DOHH2 (cell line): Measurements from ENCODE around the gene AJAP1.

Source experiments
- CTCF ChIP-seq: fragments of 200-600 bp; sonication (generic); IDR thresholded peaks from one replicate; pipeline ENCODE4 v1.5.1; 2014; ENCODE audit warnings: antibody characterized with exemption, mild to moderate bottlenecking, low read depth, low read length; ENCODE audit not compliant: poor library complexity, severe bottlenecking
- EZH2phosphoT487 ChIP-seq: fragments of 200-600 bp; sonication (generic); IDR thresholded peaks from 2 replicates; pipeline ENCODE4 v1.6.1; 2017; ENCODE audit warnings: borderline replicate concordance, mild to moderate bottlenecking, antibody characterized with exemption, low read length, moderate library complexity, mixed read lengths

GRCh38 chr1:4708840-4709507 is 54.6 kb downstream of the AJAP1 start:
- TF ChIP-seq EZH2phosphoT487: no peak
- no peak for TF ChIP-seq CTCF
